Osteoblast (primary cell): ENCODE measurements around the gene ANKIB1. TPM values are rescaled to one million over a fixed set of nuclear protein-coding genes. Genes with fewer than 3 reads are reported as not detected.

Experiments used
- DNase-seq: peaks from one replicate; pipeline ENCODE4 v3.0.0; 2011; ENCODE audit warnings: low spot score, mixed read lengths; ENCODE audit not compliant: insufficient read length; ENCODE audit errors: missing footprints
- H2AFZ ChIP-seq: 2 replicates; pipeline ENCODE4 v1.6.0; 2011; ENCODE audit warnings: mild to moderate bottlenecking, low read length
- H3K27ac ChIP-seq: 2 replicates; pipeline ENCODE4 v1.5.1; 2011; ENCODE audit warnings: mild to moderate bottlenecking, low read depth, low read length, moderate library complexity
- H3K27me3 ChIP-seq: 2 replicates; pipeline ENCODE4 v1.6.0; 2012; ENCODE audit warnings: mild to moderate bottlenecking, control low read depth, inconsistent platforms, low read length, moderate library complexity; ENCODE audit not compliant: insufficient read depth
- H3K36me3 ChIP-seq: 2 replicates; pipeline ENCODE4 v1.5.1; 2011; ENCODE audit warnings: mild to moderate bottlenecking, low read length, control low read depth, moderate library complexity; ENCODE audit not compliant: insufficient read depth
- H3K4me1 ChIP-seq: 2 replicates; pipeline ENCODE4 v1.5.1; 2011; ENCODE audit warnings: mild to moderate bottlenecking, low read length, control low read depth, moderate library complexity; ENCODE audit not compliant: insufficient read depth
- H3K4me2 ChIP-seq: 2 replicates; pipeline ENCODE4 v1.6.0; 2011; ENCODE audit warnings: mild to moderate bottlenecking, low read length; ENCODE audit not compliant: insufficient read depth
- H3K4me3 ChIP-seq: fragments of 200-600 bp; sonication (generic); 3 replicates; pipeline ENCODE4 v1.5.1; 2012; ENCODE audit warnings: mild to moderate bottlenecking, low read length, inconsistent platforms; ENCODE audit not compliant: insufficient read depth
- H3K79me2 ChIP-seq: 2 replicates; pipeline ENCODE4 v1.6.0; 2012; ENCODE audit warnings: mild to moderate bottlenecking, low read length, control low read depth, inconsistent platforms; ENCODE audit not compliant: insufficient read depth
- H3K9me3 ChIP-seq: 2 replicates; pipeline ENCODE4 v1.5.1; 2011; ENCODE audit warnings: low read depth, low read length, control low read depth
- H4K20me1 ChIP-seq: 2 replicates; pipeline ENCODE4 v1.6.0; 2012; ENCODE audit warnings: mild to moderate bottlenecking, low read length, control low read depth; ENCODE audit not compliant: insufficient read depth
- CTCF ChIP-seq: IDR thresholded peaks from 2 replicates; pipeline ENCODE4 v1.5.1; 2011; ENCODE audit warnings: mild to moderate bottlenecking, low read depth, low read length, moderate library complexity; ENCODE audit errors: extremely low read depth
- total RNA-seq: library from RNA; depleted of rRNA; stranded (reverse); fragments of >200 nt; gene quantifications from 2 replicates; pipeline ENCODE4 v1.2.3, GENCODE V29; 2012

The ANKIB1 gene
- total RNA-seq, 1 donor, result 98.1 TPM

GRCh38 chr7:92296235-92296634 lies 50.5 kb downstream of the ANKIB1 start:
- DNase-seq, result no peak
- no peak overlapping the region for H3K27ac ChIP-seq
- no peak overlapping the region for H3K4me3 ChIP-seq
- H3K4me1 ChIP-seq, result peaks cover 6% of the 10 kb centered on the region
- no peaks in the 10 kb centered on the region for H3K9me3 ChIP-seq
- H3K36me3 ChIP-seq, result peaks cover 7% of the 10 kb centered on the region
- H3K4me2 ChIP-seq, result no peak overlapping the region
- H3K27me3 ChIP-seq, result no peaks in the 10 kb centered on the region
- no peak overlapping the region for H2AFZ ChIP-seq
- H4K20me1 ChIP-seq, result no peaks in the 10 kb centered on the region
- TF ChIP-seq CTCF, result no peak
- H3K79me2 ChIP-seq, result peaks cover 35% of the 10 kb centered on the region

- no peaks in the 10 kb centered on the region for H3K27me3 ChIP-seq
- H3K4me3 ChIP-seq, result no peak overlapping the region
- H3K9me3 ChIP-seq, result no peaks in the 10 kb centered on the region
- no peak overlapping the region for H3K4me2 ChIP-seq
- H4K20me1 ChIP-seq, result no peaks in the 10 kb centered on the region
- no peak overlapping the region for H2AFZ ChIP-seq
- DNase-seq, result no peak
- no peak overlapping the region for H3K27ac ChIP-seq
- no peak for TF ChIP-seq CTCF
- peaks cover 29% of the 10 kb centered on the region for H3K79me2 ChIP-seq
- H3K36me3 ChIP-seq, result peaks cover 7% of the 10 kb centered on the region
- peaks cover 6% of the 10 kb centered on the region for H3K4me1 ChIP-seq
Measured at GRCh38 chr7:92296880-92297445, 51.2 kb downstream of the ANKIB1 start.

- H2AFZ ChIP-seq, result no peak overlapping the region
- no peaks in the 10 kb centered on the region for H4K20me1 ChIP-seq
- peaks cover 6% of the 10 kb centered on the region for H3K4me1 ChIP-seq
- TF ChIP-seq CTCF, result no peak
- H3K27ac ChIP-seq, result no peak overlapping the region
- H3K4me3 ChIP-seq, result no peak overlapping the region
- H3K9me3 ChIP-seq, result no peaks in the 10 kb centered on the region
- H3K4me2 ChIP-seq, result no peak overlapping the region
- H3K36me3 ChIP-seq, result peaks cover 7% of the 10 kb centered on the region
- H3K27me3 ChIP-seq, result no peaks in the 10 kb centered on the region
- no peak for DNase-seq
- peaks cover 23% of the 10 kb centered on the region for H3K79me2 ChIP-seq
Measured at GRCh38 chr7:92297736-92298135, 52.0 kb downstream of the ANKIB1 start.

- H3K27me3 ChIP-seq, result no peaks in the 10 kb centered on the region
- H3K4me3 ChIP-seq, result no peak overlapping the region
- no peaks in the 10 kb centered on the region for H3K9me3 ChIP-seq
- no peak for DNase-seq
- H2AFZ ChIP-seq, result no peak overlapping the region
- peaks cover 14% of the 10 kb centered on the region for H3K36me3 ChIP-seq
- no peaks in the 10 kb centered on the region for H3K4me1 ChIP-seq
- H3K4me2 ChIP-seq, result no peak overlapping the region
- no peaks in the 10 kb centered on the region for H4K20me1 ChIP-seq
- H3K79me2 ChIP-seq, result no peaks in the 10 kb centered on the region
- TF ChIP-seq CTCF, result no peak
- no peak overlapping the region for H3K27ac ChIP-seq
Measured at GRCh38 chr7:92303761-92304160, 58.0 kb downstream of the ANKIB1 start.
